DND-41 (cell line): Measurements from ENCODE around the gene USP44.

ENCODE experiments used
- CTCF ChIP-seq: IDR thresholded peaks from 2 replicates; pipeline ENCODE4 v1.5.1; 2012; ENCODE audit warnings: borderline replicate concordance, low read length, moderate library complexity, mild to moderate bottlenecking; ENCODE audit not compliant: poor library complexity, severe bottlenecking; ENCODE audit errors: extremely low read depth
- EZH2 ChIP-seq: IDR thresholded peaks from 3 replicates; pipeline ENCODE4 v1.6.1; 2012; ENCODE audit warnings: borderline replicate concordance, low read depth, mild to moderate bottlenecking, moderate library complexity, low read length, inconsistent platforms; ENCODE audit not compliant: severe bottlenecking

DNA sequence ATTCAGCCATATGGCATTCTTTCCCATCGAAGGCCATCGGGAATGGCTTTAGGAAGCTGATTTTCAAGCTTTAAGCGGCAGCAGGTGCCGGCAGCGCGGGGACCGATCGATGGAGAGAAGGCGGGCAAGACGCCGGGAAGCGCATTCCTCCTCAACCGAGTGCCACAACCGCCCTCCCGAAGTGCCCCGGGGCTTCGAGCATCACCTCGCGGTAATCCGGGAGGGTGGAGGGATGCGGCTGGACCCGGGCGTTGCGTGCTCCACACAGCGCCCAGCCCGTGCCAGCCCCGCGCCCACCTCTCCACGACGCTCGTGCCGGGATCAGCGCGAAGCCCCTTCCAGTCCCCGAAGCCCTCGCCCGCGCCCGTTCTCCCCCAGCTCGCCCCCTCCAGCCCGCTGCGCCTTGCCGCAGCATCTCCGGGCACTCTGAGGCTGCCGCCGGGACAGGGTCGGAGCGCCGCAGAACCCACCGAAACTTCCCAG is 3.2 kb downstream of the USP44 start:
- TF ChIP-seq CTCF (no peak), EZH2 (no peak)
